IMR-90 (cell line): ENCODE data around the gene ATG9A. TPM values are rescaled to one million over a fixed set of nuclear protein-coding genes. Genes with fewer than 3 reads are reported as not detected.

Source experiments
- ATAC-seq: fragments of 200-7000 bp; cut with Tn5 transposase; 2 replicates; pipeline ENCODE4 v1.9.1; 2020; ENCODE audit warnings: low read depth, mild to moderate bottlenecking, moderate library complexity
- BruUV-seq: library from RNA; stranded (reverse); fragments of 400-500 nt; replicated peaks from 2 replicates; lab custom pipeline; 2021; lab: Mats Ljungman, UMichigan
- CTCF ChIA-PET: fragments of 300-600 bp; formaldehyde crosslinking; extraction: SDS; loops from one replicate; lab custom pipeline; 2021; ENCODE audit warnings: antibody characterized with exemption; lab: Yijun Ruan, JAX
- POLR2A ChIA-PET: fragments of 300-600 bp; sonication (Branson Sonifier 250); formaldehyde crosslinking; loops from one replicate; lab custom pipeline; 2022; ENCODE audit warnings: antibody characterized with exemption; ENCODE audit not compliant: unreplicated experiment; lab: Charles Lee
- DNase-seq: peaks from one replicate; pipeline ENCODE4 v3.0.0; 2013
- H2AFZ ChIP-seq: replicated peaks from 2 replicates; pipeline ENCODE3; 2013; ENCODE audit warnings: low read length, mild to moderate bottlenecking; ENCODE audit not compliant: poor library complexity
- H2AK5ac ChIP-seq: 2 replicates; pipeline ENCODE4 v1.6.1; 2013; ENCODE audit warnings: low read depth, low read length, inconsistent platforms
- H2AK9ac ChIP-seq: replicated peaks from 2 replicates; pipeline ENCODE3; 2013; ENCODE audit warnings: mild to moderate bottlenecking, low read depth, low read length, moderate library complexity; ENCODE audit not compliant: poor library complexity
- H2BK120ac ChIP-seq: 2 replicates; pipeline ENCODE4 v1.6.1; 2013; ENCODE audit warnings: low read depth, low read length, inconsistent platforms
- H2BK15ac ChIP-seq: 3 replicates; pipeline ENCODE4 v1.6.1; 2013; ENCODE audit warnings: low read depth, low read length, inconsistent platforms
- H2BK20ac ChIP-seq: 2 replicates; pipeline ENCODE4 v1.6.1; 2013; ENCODE audit warnings: low read depth, mild to moderate bottlenecking, inconsistent platforms, low read length, moderate library complexity
- H2BK5ac ChIP-seq: 2 replicates; pipeline ENCODE4 v1.6.1; 2013; ENCODE audit warnings: mild to moderate bottlenecking, low read depth, low read length, inconsistent platforms; ENCODE audit not compliant: poor library complexity, severe bottlenecking
- H3K14ac ChIP-seq: replicated peaks from 2 replicates; pipeline ENCODE4 v1.6.1; 2013; ENCODE audit warnings: low read depth, low read length, inconsistent platforms
- H3K18ac ChIP-seq: 2 replicates; pipeline ENCODE4 v1.6.1; 2013; ENCODE audit warnings: low read depth, low read length, control low read depth
- H3K23ac ChIP-seq: 2 replicates; pipeline ENCODE4 v1.6.1; 2013; ENCODE audit warnings: low read depth, low read length, inconsistent platforms
- H3K27ac ChIP-seq: 2 replicates; pipeline ENCODE4 v1.5.1; 2013; ENCODE audit warnings: mild to moderate bottlenecking, control low read depth, low read length; ENCODE audit not compliant: insufficient read depth
- H3K27me3 ChIP-seq: 2 replicates; pipeline ENCODE4 v1.6.1; 2013; ENCODE audit warnings: low read length; ENCODE audit not compliant: control insufficient read depth, insufficient read depth
- H3K36me3 ChIP-seq: 2 replicates; pipeline ENCODE4 v1.6.1; 2013; ENCODE audit warnings: low read length, mixed read lengths; ENCODE audit not compliant: control insufficient read depth, insufficient read depth
- H3K4ac ChIP-seq: 2 replicates; pipeline ENCODE4 v1.6.1; 2013; ENCODE audit warnings: low read depth, low read length, inconsistent platforms
- H3K4me1 ChIP-seq: 2 replicates; pipeline ENCODE4 v1.6.1; 2013; ENCODE audit warnings: low read length, mixed read lengths; ENCODE audit not compliant: control insufficient read depth, insufficient read depth
- H3K4me2 ChIP-seq: 2 replicates; pipeline ENCODE4 v1.6.1; 2013; ENCODE audit warnings: low read depth, mild to moderate bottlenecking, control low read depth, low read length, moderate library complexity
- H3K4me3 ChIP-seq: 2 replicates; pipeline ENCODE4 v1.5.1; 2013; ENCODE audit warnings: low read depth, mild to moderate bottlenecking, control low read depth, low read length, moderate library complexity; ENCODE audit not compliant: insufficient read depth
- H3K56ac ChIP-seq: 2 replicates; pipeline ENCODE4 v1.6.1; 2013; ENCODE audit warnings: low read length, inconsistent platforms; ENCODE audit not compliant: insufficient read depth; ENCODE audit errors: extremely low read depth
- H3K79me1 ChIP-seq, 2 experiments: 2 replicates each; pipeline ENCODE4 v1.6.1; 2013; ENCODE audit warnings: low read length in 2 of 2, inconsistent platforms in 1 of 2, low read depth in 1 of 2
- H3K9ac ChIP-seq: 2 replicates; pipeline ENCODE4 v1.6.1; 2013; ENCODE audit warnings: low read depth, low read length, control low read depth
- H3K9me1 ChIP-seq: 2 replicates; pipeline ENCODE4 v1.6.1; 2013; ENCODE audit warnings: low read length, inconsistent platforms; ENCODE audit not compliant: insufficient read depth
- H3K9me3 ChIP-seq: 2 replicates; pipeline ENCODE4 v1.6.1; 2013; ENCODE audit warnings: low read length; ENCODE audit not compliant: control insufficient read depth, insufficient read depth
- H4K20me1 ChIP-seq: 2 replicates; pipeline ENCODE4 v1.6.1; 2013; ENCODE audit warnings: low read length, inconsistent platforms; ENCODE audit not compliant: insufficient read depth
- H4K5ac ChIP-seq: 2 replicates; pipeline ENCODE4 v1.6.1; 2013; ENCODE audit warnings: mild to moderate bottlenecking, low read depth, low read length, control low read depth
- H4K8ac ChIP-seq, 2 experiments: 2 replicates each; pipeline ENCODE4 v1.6.1; 2013; ENCODE audit warnings: low read depth in 2 of 2, low read length in 2 of 2, control low read depth in 1 of 2, inconsistent platforms in 1 of 2
- H4K91ac ChIP-seq: 2 replicates; pipeline ENCODE4 v1.6.1; 2013; ENCODE audit warnings: low read depth, low read length, inconsistent platforms; ENCODE audit not compliant: insufficient read depth
- BHLHE40 ChIP-seq: fragments of 150-350 bp; IDR thresholded peaks from 2 replicates; pipeline ENCODE4 v1.6.1; 2016; ENCODE audit warnings: mild to moderate bottlenecking, low read depth, low read length
- CEBPB ChIP-seq: IDR thresholded peaks from 2 replicates; pipeline ENCODE4 v1.6.1; 2012; ENCODE audit warnings: low read depth, low read length, improper control_type of control experiment
- CHD1 ChIP-seq: IDR thresholded peaks from 2 replicates; pipeline ENCODE4 v1.6.1; 2012; ENCODE audit warnings: low read depth, low read length, improper control_type of control experiment
- CTCF ChIP-seq: conservative IDR thresholded peaks from 2 replicates; pipeline ENCODE4 v1.5.1; 2012; ENCODE audit warnings: mild to moderate bottlenecking, low read depth, low read length, improper control_type of control experiment
- POLR2A ChIP-seq: IDR thresholded peaks from 2 replicates; pipeline ENCODE4 v1.6.1; 2012; ENCODE audit warnings: mild to moderate bottlenecking, low read depth, low read length
- RAD21 ChIP-seq: IDR thresholded peaks from 2 replicates; pipeline ENCODE4 v1.6.1; 2012; ENCODE audit warnings: low read length, improper control_type of control experiment
- RCOR1 ChIP-seq: IDR thresholded peaks from 2 replicates; pipeline ENCODE4 v1.6.1; 2012; ENCODE audit warnings: mild to moderate bottlenecking, low read length, improper control_type of control experiment; ENCODE audit not compliant: insufficient replicate concordance
- SMC3 ChIP-seq: fragments of 150-350 bp; IDR thresholded peaks from 2 replicates; pipeline ENCODE4 v1.6.1; 2016; ENCODE audit warnings: low read depth, mild to moderate bottlenecking, antibody characterized with exemption, low read length, moderate library complexity
- WGBS, 2 experiments: methylation state at CpG; one replicate each; pipeline versions ENCODE4 v1.1.5 to v1.1.7; 2013; ENCODE audit warnings: missing lambda C conversion rate in 2 of 2; ENCODE audit not compliant: insufficient read length in 1 of 2; ENCODE audit errors: extremely low coverage in 2 of 2; 5-methylcytosine and 5-hydroxymethylcytosine counted together
- dilution Hi-C: fragments of 300-500 bp; cut with HindIII; formaldehyde crosslinking; loops from one replicate; pipeline ENCODE4 v1.14.3; 2018; ENCODE audit warnings: low sequenced_read_pairs; ENCODE audit not compliant: unreplicated experiment
- in situ Hi-C: fragments of 300-500 bp; cut with MboI; formaldehyde crosslinking; loops from 3 replicates; pipeline ENCODE4 v1.14.3; 2019; ENCODE audit warnings: low sequenced_read_pairs, inconsistent platforms, mixed read lengths
- intact Hi-C: fragments of 100-400 bp; cut with micrococcal nuclease; formaldehyde crosslinking; loops from 2 replicates; pipeline ENCODE4 v1.10.0; 2022
- polyA plus RNA-seq, 3 experiments: library from polyadenylated mRNA; depleted of rRNA; stranded (reverse); fragments of >200 nt; gene quantifications; 2 replicates each; pipeline ENCODE4 v1.2.3, GENCODE V29; 2012; ENCODE audit warnings: low replicate concordance in 1 of 3
- total RNA-seq: library from RNA; depleted of rRNA; stranded (reverse); fragments of >200 nt; gene quantifications from 2 replicates; pipeline ENCODE4 v1.2.3, GENCODE V29; 2012
- TF ChIP-seq, protein P1 (sequence below): fragments of 150-350 bp; IDR thresholded peaks from 2 replicates; pipeline ENCODE4 v1.6.1; 2016; ENCODE audit warnings: low read depth, mild to moderate bottlenecking, low read length, moderate library complexity, borderline replicate concordance

ATG9A gene
- total and polyA plus RNA-seq, 2 of the 4 experiments (the other 2 are of a cell fraction) = 35.1 to 58.3 TPM

- TF ChIP-seq CHD1 = no peak
- no peak for TF ChIP-seq SMC3
Observed at GRCh38 chr2:219179601-219180465, 49.6 kb downstream of the ATG9A start (continued).

GRCh38 chr2:219178377-219179175 lies 50.9 kb downstream of the ATG9A start:
- peak; percentile 27 for ATAC-seq
- peak overlapping the region; percentile 96 for H3K9ac ChIP-seq
- H4K20me1 ChIP-seq = peaks cover 14% of the 10 kb centered on the region; the same call in 1 of the 2 replicates
- no peak for TF ChIP-seq BHLHE40
- TF ChIP-seq RCOR1 = no peak
- TF ChIP-seq RAD21 = no peak
- TF ChIP-seq SMC3 = no peak
- no peak for TF ChIP-seq CHD1
- no peak for TF ChIP-seq CTCF
- TF ChIP-seq CEBPB = no peak
- no peak for TF ChIP-seq POLR2A
- TF ChIP-seq, protein P1, sequence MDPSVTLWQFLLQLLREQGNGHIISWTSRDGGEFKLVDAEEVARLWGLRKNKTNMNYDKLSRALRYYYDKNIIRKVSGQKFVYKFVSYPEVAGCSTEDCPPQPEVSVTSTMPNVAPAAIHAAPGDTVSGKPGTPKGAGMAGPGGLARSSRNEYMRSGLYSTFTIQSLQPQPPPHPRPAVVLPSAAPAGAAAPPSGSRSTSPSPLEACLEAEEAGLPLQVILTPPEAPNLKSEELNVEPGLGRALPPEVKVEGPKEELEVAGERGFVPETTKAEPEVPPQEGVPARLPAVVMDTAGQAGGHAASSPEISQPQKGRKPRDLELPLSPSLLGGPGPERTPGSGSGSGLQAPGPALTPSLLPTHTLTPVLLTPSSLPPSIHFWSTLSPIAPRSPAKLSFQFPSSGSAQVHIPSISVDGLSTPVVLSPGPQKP = no peak

More at GRCh38 chr2:219178377-219179175, 50.9 kb downstream of the ATG9A start:
- Histone ChIP-seq H3K23ac (peak overlapping the region; percentile 54), H4K91ac (peak overlapping the region; percentile 52), H2AK9ac (peak overlapping the region; percentile 100), H3K4ac (peak overlapping the region; percentile 92), H2BK120ac (no peak overlapping the region), H3K9me3 (no peaks in the 10 kb centered on the region), H2AK5ac (peak overlapping the region; percentile 97), H2BK5ac (peak overlapping the region; percentile 87), H3K56ac (peak overlapping the region; percentile 36), H4K5ac (peak overlapping the region; percentile 49; the same call in 1 of the 2 replicates), H3K9me1 (0 out of 2 replicates have a peak, but pooled peaks cover 2% of the 10 kb centered on the region), H2BK20ac (no peak overlapping the region), H3K18ac (no peak overlapping the region), H3K36me3 (peaks cover 48% of the 10 kb centered on the region), H3K27ac (peak overlapping the region; percentile 84), H3K4me1 (0 out of 2 replicates have a peak, but pooled peaks cover 6% of the 10 kb centered on the region), H2AFZ (peak overlapping the region; percentile 100), H3K79me1 (peaks cover 32 to 55% of the 10 kb centered on the region in 2 experiments), H3K14ac (peak overlapping the region; percentile 75), H3K27me3 (no peaks in the 10 kb centered on the region), H3K4me3 (peak overlapping the region; percentile 64), H2BK15ac (no peak overlapping the region), H3K4me2 (peak overlapping the region; percentile 99), H4K8ac (peak overlapping the region in 1 of 2 experiments; percentile 58; a peak in 2 of 4 replicates)
- no TSS peak for BruUV-seq
- ChIA-PET CTCF (no interaction called here), POLR2A (no interaction called here)
- peak; percentile 15 for DNase-seq
- WGBS, 2 experiments = 0% methylated on average over 6 of the region's 45 CpGs; no CpG with 5 or more reads in 1 of the 2 experiments
- dilution Hi-C loops (no loop called here), in situ Hi-C loops (no loop called here), intact Hi-C loops (loop anchor here (5.0 kb wide), 2 partner anchors 99 to 209 kb away; partner anchors contain the start of genes DNAJB2 and DNPEP)
